GM06990 (cell line): ENCODE results near the gene PFDN4.

ENCODE experiments used
- DNase-seq: peaks from one replicate; pipeline ENCODE4 v3.0.0-alpha.2; 2011; ENCODE audit not compliant: insufficient read length; ENCODE audit errors: extremely low read depth
- H3K27me3 ChIP-seq: replicated peaks from 2 replicates; pipeline ENCODE4 v1.6.0; 2011; ENCODE audit warnings: low read length; ENCODE audit not compliant: control insufficient read depth, insufficient read depth
- H3K36me3 ChIP-seq: 2 replicates; pipeline ENCODE4 v1.5.1; 2011; ENCODE audit warnings: low read length; ENCODE audit not compliant: control insufficient read depth, insufficient read depth
- H3K4me3 ChIP-seq: replicated peaks from 2 replicates; pipeline ENCODE4 v1.5.1; 2011; ENCODE audit warnings: low read depth, mild to moderate bottlenecking, control low read depth, low read length
- TF ChIP-seq, protein P1 (sequence below): IDR thresholded peaks from 2 replicates; pipeline ENCODE4 v1.5.1; 2011; ENCODE audit warnings: low read length, control low read depth, mild to moderate bottlenecking, inconsistent platforms; ENCODE audit not compliant: insufficient read depth, poor library complexity, severe bottlenecking

Gene PFDN4

GRCh38 chr20:54200487-54201267 is 7.2 kb upstream of the PFDN4 start:
- Histone ChIP-seq H3K4me3 (no peak overlapping the region), H3K36me3 (no peaks in the 10 kb centered on the region), H3K27me3 (no peaks in the 10 kb centered on the region)
- TF ChIP-seq, protein P1, sequence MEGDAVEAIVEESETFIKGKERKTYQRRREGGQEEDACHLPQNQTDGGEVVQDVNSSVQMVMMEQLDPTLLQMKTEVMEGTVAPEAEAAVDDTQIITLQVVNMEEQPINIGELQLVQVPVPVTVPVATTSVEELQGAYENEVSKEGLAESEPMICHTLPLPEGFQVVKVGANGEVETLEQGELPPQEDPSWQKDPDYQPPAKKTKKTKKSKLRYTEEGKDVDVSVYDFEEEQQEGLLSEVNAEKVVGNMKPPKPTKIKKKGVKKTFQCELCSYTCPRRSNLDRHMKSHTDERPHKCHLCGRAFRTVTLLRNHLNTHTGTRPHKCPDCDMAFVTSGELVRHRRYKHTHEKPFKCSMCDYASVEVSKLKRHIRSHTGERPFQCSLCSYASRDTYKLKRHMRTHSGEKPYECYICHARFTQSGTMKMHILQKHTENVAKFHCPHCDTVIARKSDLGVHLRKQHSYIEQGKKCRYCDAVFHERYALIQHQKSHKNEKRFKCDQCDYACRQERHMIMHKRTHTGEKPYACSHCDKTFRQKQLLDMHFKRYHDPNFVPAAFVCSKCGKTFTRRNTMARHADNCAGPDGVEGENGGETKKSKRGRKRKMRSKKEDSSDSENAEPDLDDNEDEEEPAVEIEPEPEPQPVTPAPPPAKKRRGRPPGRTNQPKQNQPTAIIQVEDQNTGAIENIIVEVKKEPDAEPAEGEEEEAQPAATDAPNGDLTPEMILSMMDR = no peak
- no peak for DNase-seq

DNA sequence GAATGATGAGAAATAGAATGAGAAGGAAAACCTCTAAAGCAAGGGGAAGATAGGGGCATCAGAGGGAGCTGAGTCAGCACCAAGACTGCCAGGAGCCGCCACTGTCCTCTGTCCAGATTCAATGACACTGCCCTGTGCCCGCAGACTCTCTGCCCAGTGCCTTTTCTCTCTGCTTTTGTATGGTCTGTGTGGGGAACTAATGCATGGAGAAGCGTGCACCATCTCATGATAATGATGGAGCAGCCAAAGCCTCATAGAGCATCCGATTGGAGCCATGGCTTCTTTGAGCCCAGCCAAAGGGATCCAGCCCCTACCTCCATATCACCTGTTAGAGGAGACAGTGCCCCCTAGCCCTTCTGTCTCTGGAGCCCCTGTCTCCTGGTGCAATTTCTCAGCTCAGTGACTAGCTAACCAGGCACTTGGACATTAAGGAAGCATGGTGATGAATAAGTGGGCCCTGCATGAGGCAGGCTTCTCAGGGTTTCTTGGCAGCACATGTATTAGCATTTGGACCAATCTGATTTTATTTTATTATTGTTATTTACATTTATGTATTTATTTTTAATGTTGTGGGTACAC is 6.5 kb upstream of the PFDN4 start:
- Histone ChIP-seq H3K27me3 (no peaks in the 10 kb centered on the region), H3K36me3 (no peaks in the 10 kb centered on the region), H3K4me3 (no peak overlapping the region)
- no peak for DNase-seq
- TF ChIP-seq, protein P1 = no peak

GRCh38 chr20:54203281-54203680 is 4.6 kb upstream of the PFDN4 start:
- no peaks in the 10 kb centered on the region for H3K36me3 ChIP-seq
- no peaks in the 10 kb centered on the region for H3K27me3 ChIP-seq
- TF ChIP-seq, protein P1 = no peak
- no peak overlapping the region for H3K4me3 ChIP-seq
- DNase-seq = no peak

DNA sequence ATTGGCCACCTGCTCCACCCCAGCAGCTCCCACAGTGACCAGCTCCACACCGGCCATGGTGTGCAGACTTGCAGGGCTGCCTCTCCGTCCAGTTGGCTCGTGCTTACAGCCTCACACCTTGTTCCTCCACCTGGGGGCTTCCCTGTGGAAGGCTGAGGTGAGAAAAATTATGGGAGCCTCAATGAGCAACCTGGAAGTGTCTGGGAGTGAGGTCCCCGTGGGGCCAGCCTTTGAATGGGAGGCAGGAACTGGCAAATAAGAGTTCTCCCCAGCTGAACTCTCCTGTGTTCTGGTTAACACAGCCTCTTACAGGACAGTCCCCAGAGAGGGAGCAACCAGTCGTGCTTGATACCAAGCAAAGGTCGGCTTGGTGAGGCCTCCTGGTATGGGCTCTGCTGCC is 3.8 kb upstream of the PFDN4 start:
- H3K27me3 ChIP-seq = no peaks in the 10 kb centered on the region
- no peaks in the 10 kb centered on the region for H3K36me3 ChIP-seq
- no peak overlapping the region for H3K4me3 ChIP-seq
- DNase-seq = no peak
- TF ChIP-seq, protein P1 = no peak

- Histone ChIP-seq H3K27me3 (no peaks in the 10 kb centered on the region), H3K4me3 (no peak overlapping the region), H3K36me3 (no peaks in the 10 kb centered on the region)
- DNase-seq = no peak
- TF ChIP-seq, protein P1 = no peak
Observed at GRCh38 chr20:54204481-54204880, 3.4 kb upstream of the PFDN4 start.
